ENCODE data around the gene BICC1.

BICC1 gene

GRCh38 chr10:58651742-58652141, 139.1 kb downstream of the BICC1 start:
- TF ChIP-seq CTCF (conservative IDR thresholded peaks at IDR 0.05; ENCODE audit: low read length) = no peak
- TF ChIP-seq EZH2phosphoT487 (IDR thresholded peaks at IDR 0.05; ENCODE audit: borderline replicate concordance) = no peak
- no peak overlapping the region for H3K4me3 ChIP-seq (ENCODE audit: low read length, poor library complexity, severe bottlenecking)
- H3K4me2 ChIP-seq (ENCODE audit: low read depth, low read length, poor library complexity, severe bottlenecking) = no peak overlapping the region

DNA sequence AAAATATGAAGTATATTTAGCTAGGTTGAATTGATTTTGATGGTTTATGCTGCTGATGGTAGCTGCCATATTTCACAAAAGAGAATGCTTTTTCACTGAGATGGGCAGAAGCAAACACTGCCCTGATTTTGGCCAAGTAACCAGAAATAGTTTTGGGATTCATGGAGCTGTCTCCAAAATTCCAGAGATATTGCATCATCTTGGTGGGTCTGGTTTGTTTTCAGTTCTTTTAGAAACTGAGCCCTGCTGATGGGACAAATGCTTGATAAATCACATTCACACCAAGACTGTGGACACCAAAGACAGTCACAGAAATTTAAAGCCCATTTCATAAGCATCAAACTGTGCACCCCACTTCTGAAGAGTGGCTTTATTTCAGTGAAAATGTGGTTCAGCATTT, 140.5 kb downstream of the BICC1 start:
- no peak overlapping the region for H3K9ac ChIP-seq (ENCODE audit: low read depth, low read length, poor library complexity, severe bottlenecking)
- H3K4me2 ChIP-seq (ENCODE audit: low read depth, low read length, poor library complexity, severe bottlenecking) = no peak overlapping the region
- no peak overlapping the region for H2AFZ ChIP-seq (ENCODE audit: low read length)
- no peaks in the 10 kb centered on the region for H3K79me2 ChIP-seq (ENCODE audit: insufficient read depth, low read length)
- H3F3A ChIP-seq (ENCODE audit: low read depth) = no peaks in the 10 kb centered on the region
- no peaks in the 10 kb centered on the region for H4K20me1 ChIP-seq (ENCODE audit: insufficient read depth, low read length, poor library complexity, severe bottlenecking)
- no peak overlapping the region for H3K4me3 ChIP-seq (ENCODE audit: low read length, poor library complexity, severe bottlenecking)
- no peaks in the 10 kb centered on the region for H3K36me3 ChIP-seq (ENCODE audit: insufficient read depth, low read length)
- no peaks in the 10 kb centered on the region for H3K9me2 ChIP-seq (replicated peaks; ENCODE audit: low read depth, low read length)
- TF ChIP-seq CTCF (conservative IDR thresholded peaks at IDR 0.05; ENCODE audit: low read length) (no peak), EZH2phosphoT487 (IDR thresholded peaks at IDR 0.05; ENCODE audit: borderline replicate concordance) (no peak)
- H3K4me1 ChIP-seq (ENCODE audit: insufficient read depth, low read length, poor library complexity, severe bottlenecking) = no peaks in the 10 kb centered on the region
- no peaks in the 10 kb centered on the region for H3K27me3 ChIP-seq (ENCODE audit: insufficient read depth, low read length, poor library complexity, severe bottlenecking)
- H3K9me3 ChIP-seq (ENCODE audit: insufficient read depth, low read depth, low read length) = no peaks in the 10 kb centered on the region

More at GRCh38 chr10:58651742-58652141, 139.1 kb downstream of the BICC1 start:
- H3K79me2 ChIP-seq (ENCODE audit: insufficient read depth, low read length) = no peaks in the 10 kb centered on the region
- no peak overlapping the region for H3K9ac ChIP-seq (ENCODE audit: low read depth, low read length, poor library complexity, severe bottlenecking)
- H3K9me2 ChIP-seq (replicated peaks; ENCODE audit: low read depth, low read length) = no peaks in the 10 kb centered on the region
- H3K27me3 ChIP-seq (ENCODE audit: insufficient read depth, low read length, poor library complexity, severe bottlenecking) = no peaks in the 10 kb centered on the region
- no peaks in the 10 kb centered on the region for H3K4me1 ChIP-seq (ENCODE audit: insufficient read depth, low read length, poor library complexity, severe bottlenecking)
- H4K20me1 ChIP-seq (ENCODE audit: insufficient read depth, low read length, poor library complexity, severe bottlenecking) = no peaks in the 10 kb centered on the region
- no peak overlapping the region for H2AFZ ChIP-seq (ENCODE audit: low read length)
- no peaks in the 10 kb centered on the region for H3K36me3 ChIP-seq (ENCODE audit: insufficient read depth, low read length)
- no peaks in the 10 kb centered on the region for H3K9me3 ChIP-seq (ENCODE audit: insufficient read depth, low read depth, low read length)
- no peaks in the 10 kb centered on the region for H3F3A ChIP-seq (ENCODE audit: low read depth)

DNA sequence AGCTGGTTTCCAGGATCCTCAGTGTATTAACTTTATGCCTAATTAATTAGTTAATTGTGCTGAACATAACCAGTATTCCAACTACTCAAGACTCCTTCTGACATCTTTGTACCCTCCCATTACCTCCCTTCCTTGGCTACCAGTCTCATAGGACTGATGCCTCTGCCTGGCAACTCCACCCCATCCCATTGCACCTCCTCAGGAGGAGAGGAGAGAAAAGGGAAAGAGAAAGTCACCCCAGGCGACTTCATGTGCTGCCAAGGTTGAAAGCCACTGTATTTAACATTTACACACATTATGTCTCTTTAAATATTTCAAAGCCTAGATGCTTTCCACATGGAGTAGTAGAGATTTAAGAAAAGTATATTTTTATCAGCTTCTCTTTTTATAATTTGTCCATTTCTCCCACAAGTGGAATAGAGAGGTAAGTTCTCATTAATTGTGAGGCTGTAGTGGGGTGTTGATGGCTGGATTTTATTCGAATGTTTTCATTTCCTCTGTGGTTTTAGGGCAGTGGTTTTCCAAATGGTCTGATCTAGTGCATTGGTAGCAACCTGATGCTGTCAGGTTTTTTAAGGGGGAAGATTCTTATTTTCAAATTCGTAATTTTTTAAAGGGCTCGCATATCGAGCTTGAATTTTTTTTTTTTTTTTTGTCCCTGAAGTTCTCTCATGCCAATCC, 148.0 kb downstream of the BICC1 start:
- H3K4me3 ChIP-seq (ENCODE audit: low read length, poor library complexity, severe bottlenecking) = no peak overlapping the region
- no peak for TF ChIP-seq EZH2phosphoT487 (IDR thresholded peaks at IDR 0.05; ENCODE audit: borderline replicate concordance)
- no peak for TF ChIP-seq CTCF (conservative IDR thresholded peaks at IDR 0.05; ENCODE audit: low read length)
- no peaks in the 10 kb centered on the region for H3K4me1 ChIP-seq (ENCODE audit: insufficient read depth, low read length, poor library complexity, severe bottlenecking)
- no peaks in the 10 kb centered on the region for H4K20me1 ChIP-seq (ENCODE audit: insufficient read depth, low read length, poor library complexity, severe bottlenecking)
- no peak overlapping the region for H3K9ac ChIP-seq (ENCODE audit: low read depth, low read length, poor library complexity, severe bottlenecking)
- H3K9me2 ChIP-seq (replicated peaks; ENCODE audit: low read depth, low read length) = no peaks in the 10 kb centered on the region
- no peaks in the 10 kb centered on the region for H3K79me2 ChIP-seq (ENCODE audit: insufficient read depth, low read length)
- no peak overlapping the region for H3K4me2 ChIP-seq (ENCODE audit: low read depth, low read length, poor library complexity, severe bottlenecking)
- H3K27me3 ChIP-seq (ENCODE audit: insufficient read depth, low read length, poor library complexity, severe bottlenecking) = no peaks in the 10 kb centered on the region
- H2AFZ ChIP-seq (ENCODE audit: low read length) = no peak overlapping the region
- no peaks in the 10 kb centered on the region for H3F3A ChIP-seq (ENCODE audit: low read depth)
- H3K9me3 ChIP-seq (ENCODE audit: insufficient read depth, low read depth, low read length) = 0 out of 2 replicates have a peak, but pooled peaks cover 4% of the 10 kb centered on the region
- no peaks in the 10 kb centered on the region for H3K36me3 ChIP-seq (ENCODE audit: insufficient read depth, low read length)
